ENCODE data around the gene SYNGAP1. TPM values are rescaled to one million over a fixed set of nuclear protein-coding genes. Genes with fewer than 3 reads are reported as not detected.

The SYNGAP1 gene
- total RNA-seq, 1 donor from 2014 or later: 5.2 TPM

DNA sequence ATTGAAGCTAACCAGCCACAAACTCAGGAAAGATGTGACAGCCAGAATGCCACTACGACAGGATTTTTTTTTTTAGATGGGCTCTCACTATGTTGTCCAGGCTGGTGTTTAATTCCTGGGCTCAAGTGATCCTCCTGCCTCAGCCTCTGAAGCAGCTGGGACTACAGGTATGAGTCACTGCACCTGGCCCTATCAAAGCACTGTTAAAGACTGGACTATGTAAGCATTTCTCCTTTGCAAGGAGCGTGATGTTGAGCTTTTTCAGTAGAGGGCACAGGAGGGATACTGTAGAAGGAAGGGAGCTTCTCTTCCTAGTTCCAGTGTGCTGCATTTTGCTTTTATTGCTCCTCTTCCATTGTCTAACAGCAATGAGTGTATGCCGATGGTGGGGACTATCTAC, 70.3 kb downstream of the SYNGAP1 start:
- ATAC-seq: no peak
- intact Hi-C loops (cut with DNase I): no loop called here
- no peak for DNase-seq (ENCODE audit: missing footprints)

DNA sequence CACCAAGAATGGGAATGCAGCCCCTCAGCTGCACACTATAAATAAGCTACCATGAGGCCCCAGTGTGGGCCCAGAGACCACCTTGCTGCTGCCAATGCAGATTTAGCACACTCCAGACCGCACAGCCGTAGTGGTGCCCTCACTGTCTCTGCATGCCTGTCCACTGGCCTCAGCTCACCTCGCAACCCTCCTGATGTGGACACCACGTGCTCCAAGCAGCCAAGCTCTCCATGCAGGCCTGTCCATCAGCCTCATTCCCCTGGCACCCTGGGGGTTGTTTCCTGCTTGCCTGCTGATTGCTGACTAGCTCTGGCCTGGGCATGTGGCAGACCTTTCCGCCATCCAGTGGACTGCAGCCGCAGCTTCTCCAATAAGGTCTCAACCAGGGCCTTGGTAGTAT, 70.8 kb downstream of the SYNGAP1 start:
- DNase-seq (ENCODE audit: missing footprints) (no peak), ATAC-seq (peak; percentile 44)
- intact Hi-C loops (cut with DNase I): no loop called here

DNA sequence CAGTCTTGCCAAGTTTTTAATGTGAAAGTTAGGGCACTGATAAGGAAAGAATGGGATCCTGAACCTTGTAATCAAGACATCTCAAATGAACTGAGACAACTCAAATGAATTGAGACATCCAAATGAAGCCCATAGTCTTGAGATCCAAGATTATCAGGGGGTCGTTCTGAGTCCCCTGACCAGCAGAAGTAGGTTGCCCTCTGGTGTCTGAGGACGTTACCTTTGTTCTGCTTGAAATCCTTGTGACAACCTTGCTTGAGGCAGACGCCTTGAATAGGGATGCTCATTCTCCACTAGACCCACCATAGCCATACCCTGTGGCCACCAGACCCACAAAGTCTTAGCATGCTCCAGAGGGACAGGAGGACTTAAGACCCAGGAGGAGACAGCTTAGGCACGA, 72.2 kb downstream of the SYNGAP1 start:
- ATAC-seq: no peak
- intact Hi-C loops (cut with DNase I): no loop called here

GRCh38 chr6:33497157-33497556, 77.3 kb downstream of the SYNGAP1 start:
- no peak for ATAC-seq
- intact Hi-C loops (cut with DNase I): no loop called here
- DNase-seq (ENCODE audit: missing footprints): no peak

More for the DNA sequence above, 72.2 kb downstream of the SYNGAP1 start:
- DNase-seq (ENCODE audit: missing footprints): no peak

GRCh38 chr6:33502486-33502885, 82.6 kb downstream of the SYNGAP1 start:
- ATAC-seq (no peak), DNase-seq (ENCODE audit: missing footprints) (no peak)
- intact Hi-C loops (cut with DNase I): no loop called here

- intact Hi-C loops (cut with DNase I): no loop called here
- ATAC-seq (no peak), DNase-seq (ENCODE audit: missing footprints) (no peak)
Observed at GRCh38 chr6:33504486-33504885, 84.6 kb downstream of the SYNGAP1 start.

Small RNAs within 50 kb of the gene (microRNA-seq; reads per million reads assigned to microRNA genes)
- gene MIR5004: not detected

Other genes starting within 250 kb of the SYNGAP1 start
- 1.1 TPM for gene COL11A2, start 227.6 kb upstream of the SYNGAP1 start, total RNA-seq
- gene RXRB, start 219.4 kb upstream of the SYNGAP1 start, total RNA-seq: 39.3 TPM
- 55.4 TPM for gene SLC39A7, start 219.2 kb upstream of the SYNGAP1 start, total RNA-seq
- 25.0 TPM for gene HSD17B8, start 215.4 kb upstream of the SYNGAP1 start, total RNA-seq
- gene RING1, start 211.6 kb upstream of the SYNGAP1 start, total RNA-seq: 27.7 TPM
- gene VPS52, start 148.2 kb upstream of the SYNGAP1 start, total RNA-seq: 31.4 TPM
- gene RPS18, start 148.0 kb upstream of the SYNGAP1 start, total RNA-seq: 1,075 TPM
- gene B3GALT4, start 142.9 kb upstream of the SYNGAP1 start, total RNA-seq: 8.5 TPM
- 15.9 TPM for gene WDR46, start 130.8 kb upstream of the SYNGAP1 start, total RNA-seq
- 57.8 TPM for gene PFDN6, start 130.5 kb upstream of the SYNGAP1 start, total RNA-seq
- 64.5 TPM for gene RGL2, start 121.1 kb upstream of the SYNGAP1 start, total RNA-seq
- 82.3 TPM for gene TAPBP, start 106.0 kb upstream of the SYNGAP1 start, total RNA-seq
- 10.8 TPM for gene ZBTB22, start 102.3 kb upstream of the SYNGAP1 start, total RNA-seq
- 22.4 TPM for gene DAXX, start 97.1 kb upstream of the SYNGAP1 start, total RNA-seq
- gene KIFC1, start 28.2 kb upstream of the SYNGAP1 start, total RNA-seq: 1.3 TPM
- gene PHF1, start 9.1 kb upstream of the SYNGAP1 start, total RNA-seq: 43.5 TPM
- gene CUTA, start 2.0 kb upstream of the SYNGAP1 start, total RNA-seq: 107 TPM
- 4.1 TPM for gene ZBTB9, start 34.5 kb downstream of the SYNGAP1 start, total RNA-seq
- gene BAK1, start 160.2 kb downstream of the SYNGAP1 start, total RNA-seq: 25.4 TPM
- gene ITPR3, start 201.3 kb downstream of the SYNGAP1 start, total RNA-seq: 8.0 TPM

All from Right ventricle myocardium inferior (tissue), 1 donor.